HEK293 (cell line): ENCODE results near the gene MITF.

Experiments
- ZNF23 ChIP-seq: fragments of 450-650 bp; formaldehyde crosslinking; IDR thresholded peaks from 2 replicates; pipeline ENCODE4 v1.5.1; 2016; ENCODE audit warnings: missing biosample characterization, missing genetic modification characterization, borderline replicate concordance
- ZNF660 ChIP-seq: fragments of 450-650 bp; IDR thresholded peaks from 2 replicates; pipeline ENCODE4 v1.5.1; 2018; ENCODE audit warnings: missing biosample characterization, mild to moderate bottlenecking, missing genetic modification characterization

DNA sequence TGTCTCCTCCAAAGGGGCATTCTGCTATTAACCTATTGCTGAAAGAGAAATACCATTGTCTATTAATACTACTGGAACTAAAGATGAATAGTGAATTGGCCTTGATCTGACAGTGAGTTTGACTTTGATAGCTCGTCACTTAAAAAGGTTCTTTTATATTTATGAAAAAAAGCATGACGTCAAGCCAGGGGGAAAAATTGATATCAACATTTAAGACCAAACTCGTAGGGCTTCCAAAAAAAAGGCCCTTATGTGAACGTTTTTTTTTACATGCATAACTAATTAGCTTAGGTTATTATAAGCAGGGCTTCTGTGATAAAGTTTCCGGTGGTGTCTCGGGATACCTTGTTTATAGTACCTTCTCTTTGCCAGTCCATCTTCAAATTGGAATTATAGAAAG is 197.0 kb downstream of the MITF start:
- TF ChIP-seq ZNF660 = no peak
- no peak for TF ChIP-seq ZNF23 (tag by site-specific recombination)
